22Rv1 (cell line): ENCODE results near the gene TNS2.

ENCODE experiments used
- H3K27ac ChIP-seq: fragments of 450-650 bp; 2 replicates; pipeline ENCODE4 v1.5.1; 2017
- CTCF ChIP-seq: fragments of 450-650 bp; IDR thresholded peaks from 2 replicates; pipeline ENCODE4 v1.5.1; 2017; ENCODE audit warnings: mild to moderate bottlenecking
- ZFX ChIP-seq: fragments of 450-650 bp; IDR thresholded peaks from 2 replicates; pipeline ENCODE4 v1.6.1; 2017; ENCODE audit warnings: antibody characterized with exemption, borderline replicate concordance

TNS2 gene

GRCh38 chr12:53055471-53056266, 5.8 kb downstream of the TNS2 start:
- TF ChIP-seq CTCF (no peak), ZFX (no peak)
- H3K27ac ChIP-seq, result peak overlapping the region; percentile 3; the same call in 1 of the 2 replicates

GRCh38 chr12:53056296-53056695, 6.4 kb downstream of the TNS2 start:
- H3K27ac ChIP-seq, result peak overlapping the region; percentile 3; the same call in 1 of the 2 replicates
- no peak for TF ChIP-seq CTCF

GRCh38 chr12:53056901-53057300, 7.0 kb downstream of the TNS2 start:
- TF ChIP-seq CTCF (no peak), ZFX (no peak)
- H3K27ac ChIP-seq, result no peak overlapping the region

GRCh38 chr12:53057816-53058500, 8.1 kb downstream of the TNS2 start:
- TF ChIP-seq ZFX (no peak), CTCF (no peak)
- no peak overlapping the region for H3K27ac ChIP-seq

- TF ChIP-seq CTCF, result no peak
- no peak for TF ChIP-seq ZFX
- H3K27ac ChIP-seq, result no peak overlapping the region
Observed at GRCh38 chr12:53058674-53059433, 9.0 kb downstream of the TNS2 start.

- no peak overlapping the region for H3K27ac ChIP-seq
- TF ChIP-seq ZFX (no peak), CTCF (no peak)
Observed at GRCh38 chr12:53059434-53060063, 9.7 kb downstream of the TNS2 start.
